ENCODE data around the gene NUBP2. TPM values are rescaled to one million over a fixed set of nuclear protein-coding genes. Genes with fewer than 3 reads are reported as not detected.

Gene NUBP2
- total RNA-seq, 4 donors from 2014 or later: 55.4 to 115 (median 90.8) TPM

DNA sequence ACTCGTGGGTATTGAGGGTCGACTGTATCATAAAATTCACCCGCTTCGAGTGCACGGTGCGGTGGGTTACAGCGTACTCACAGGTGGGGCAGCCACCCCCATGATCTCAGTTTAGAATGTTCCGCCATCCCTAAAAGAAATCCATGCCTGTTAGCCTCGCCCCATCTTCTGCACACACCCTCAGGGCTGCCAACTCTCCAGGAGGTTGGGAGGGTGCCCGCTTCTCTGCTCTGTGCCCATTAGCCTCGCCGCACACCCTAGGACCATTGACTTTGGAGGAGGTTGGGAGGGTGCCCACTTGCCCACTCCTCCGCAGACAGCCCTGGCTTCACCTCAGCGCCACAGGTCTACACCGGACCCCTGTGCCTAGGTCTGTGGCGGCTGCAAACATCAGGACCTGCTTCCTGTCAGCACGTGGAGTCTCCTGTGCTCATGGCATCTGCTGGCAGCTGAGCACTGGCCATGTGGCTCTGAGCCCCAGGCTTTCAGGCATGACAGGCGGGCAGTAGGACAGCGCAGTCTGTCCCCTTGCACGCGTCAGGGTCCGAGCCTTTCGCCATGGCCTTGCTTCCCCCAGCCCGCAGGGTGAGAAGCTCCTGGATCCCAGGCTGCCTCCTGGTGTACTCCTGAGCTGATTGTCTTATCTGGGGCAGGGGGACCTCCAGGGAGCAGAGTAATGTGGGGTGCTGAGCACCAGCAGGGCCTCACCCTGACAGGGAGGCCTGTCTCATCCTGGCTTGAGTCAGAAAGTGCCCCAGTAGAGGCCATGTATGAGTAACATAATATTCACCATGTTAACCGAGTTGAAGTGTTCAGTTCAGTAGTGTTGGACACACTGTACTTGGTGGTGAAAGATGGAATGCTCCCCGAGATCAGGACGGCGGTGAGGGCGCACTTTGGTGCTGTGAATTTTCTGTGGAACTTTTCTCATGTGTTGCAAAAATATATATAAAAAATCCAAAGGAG is 33.3 kb upstream of the NUBP2 start:
- H3K4me1 ChIP-seq: peaks cover 3% of the 10 kb centered on the region
- peaks cover 85% of the 10 kb centered on the region for H3K36me3 ChIP-seq
- DNase-seq (ENCODE audit: low spot score in 2 of 2): no peak
- WGBS: 91% methylated on average over 23 of the region's 29 CpGs
- no peak overlapping the region for H3K4me3 ChIP-seq
- H3K9me3 ChIP-seq: no peaks in the 10 kb centered on the region
- TF ChIP-seq POLR2AphosphoS5 (IDR thresholded peaks at IDR 0.05) (no peak), POLR2A (IDR thresholded peaks at IDR 0.05) (no peak)
- H3K27ac ChIP-seq: no peak overlapping the region
- H3K27me3 ChIP-seq: no peaks in the 10 kb centered on the region

- Histone ChIP-seq H3K4me3 (no peak overlapping the region), H3K4me1 (peaks cover 11% of the 10 kb centered on the region), H3K9me3 (no peaks in the 10 kb centered on the region), H3K27ac (no peak overlapping the region), H3K36me3 (peaks cover 65% of the 10 kb centered on the region), H3K27me3 (no peaks in the 10 kb centered on the region)
- TF ChIP-seq POLR2AphosphoS5 (IDR thresholded peaks at IDR 0.05) (no peak), EP300 (IDR thresholded peaks at IDR 0.05) (no peak), POLR2A (IDR thresholded peaks at IDR 0.05) (no peak), CTCF (IDR thresholded peaks at IDR 0.05) (no peak)
- WGBS: 94% methylated on average over 16 of the region's 16 CpGs
- DNase-seq (ENCODE audit: low spot score in 2 of 2): no peak
Measured at GRCh38 chr16:1751946-1752345, 30.8 kb upstream of the NUBP2 start.

GRCh38 chr16:1752853-1753252 is 29.9 kb upstream of the NUBP2 start:
- H3K27me3 ChIP-seq: no peaks in the 10 kb centered on the region
- WGBS: 95% methylated on average over 14 of the region's 14 CpGs
- no peaks in the 10 kb centered on the region for H3K9me3 ChIP-seq
- no peak overlapping the region for H3K27ac ChIP-seq
- H3K4me3 ChIP-seq: no peak overlapping the region
- no peak for DNase-seq (ENCODE audit: low spot score in 2 of 2)
- H3K36me3 ChIP-seq: peaks cover 61% of the 10 kb centered on the region
- H3K4me1 ChIP-seq: peaks cover 11% of the 10 kb centered on the region
- TF ChIP-seq CTCF (IDR thresholded peaks at IDR 0.05): no peak
- TF ChIP-seq EP300 (IDR thresholded peaks at IDR 0.05): no peak
- no peak for TF ChIP-seq POLR2AphosphoS5 (IDR thresholded peaks at IDR 0.05)

GRCh38 chr16:1754204-1754603 is 28.6 kb upstream of the NUBP2 start:
- peaks cover 58% of the 10 kb centered on the region for H3K36me3 ChIP-seq
- H3K4me1 ChIP-seq: peaks cover 11% of the 10 kb centered on the region
- no peak overlapping the region for H3K4me3 ChIP-seq
- no peaks in the 10 kb centered on the region for H3K27me3 ChIP-seq
- 88% methylated on average over 12 of the region's 12 CpGs for WGBS
- DNase-seq (ENCODE audit: low spot score in 2 of 2): no peak
- TF ChIP-seq CTCF (IDR thresholded peaks at IDR 0.05) (no peak), POLR2AphosphoS5 (IDR thresholded peaks at IDR 0.05) (no peak), EP300 (IDR thresholded peaks at IDR 0.05) (no peak), POLR2A (IDR thresholded peaks at IDR 0.05) (no peak)
- H3K9me3 ChIP-seq: no peaks in the 10 kb centered on the region
- no peak overlapping the region for H3K27ac ChIP-seq

DNA sequence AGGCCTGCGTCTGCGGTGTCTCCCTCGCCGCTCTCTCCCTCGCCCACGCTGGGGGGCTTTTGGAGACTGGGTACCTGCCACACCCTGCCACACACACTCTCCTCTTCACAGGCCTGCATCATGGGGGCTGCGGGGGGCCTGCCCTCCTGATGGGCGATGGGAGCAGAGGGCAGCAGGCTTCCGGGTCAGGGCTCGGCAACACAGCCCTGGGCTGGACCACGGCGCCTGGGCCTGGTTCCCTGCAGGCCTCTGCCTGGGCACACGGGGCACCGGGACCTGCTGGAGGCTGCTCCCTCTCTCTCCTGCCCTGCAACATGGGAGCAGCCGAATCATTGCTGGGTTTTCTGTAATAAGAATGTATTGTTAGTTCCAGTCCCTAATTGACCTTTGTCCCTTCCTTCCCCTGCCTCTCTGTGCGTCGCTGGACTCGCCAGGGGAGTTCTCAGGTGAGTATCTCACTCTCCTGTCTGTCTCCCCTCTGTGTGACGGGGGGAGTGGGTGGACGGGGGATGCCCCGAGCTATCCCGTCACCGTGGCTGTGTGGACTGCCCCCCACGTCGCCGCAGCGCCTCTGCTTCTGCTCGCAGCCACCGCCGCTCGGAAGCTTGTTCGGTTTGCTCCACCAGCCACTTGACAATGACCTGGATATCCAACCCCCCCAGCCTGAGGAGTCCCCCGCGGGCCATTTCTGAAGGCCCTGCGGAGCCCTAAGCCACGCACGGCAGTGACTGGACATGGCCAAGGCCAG is 24.9 kb upstream of the NUBP2 start:
- Histone ChIP-seq H3K4me1 (peaks cover 11% of the 10 kb centered on the region), H3K27me3 (no peaks in the 10 kb centered on the region), H3K27ac (no peak overlapping the region), H3K9me3 (no peaks in the 10 kb centered on the region), H3K36me3 (peaks cover 60% of the 10 kb centered on the region), H3K4me3 (no peak overlapping the region)
- WGBS: 94% methylated on average over 27 of the region's 37 CpGs
- DNase-seq (ENCODE audit: low spot score in 2 of 2): no peak
- TF ChIP-seq POLR2A (IDR thresholded peaks at IDR 0.05) (no peak), CTCF (IDR thresholded peaks at IDR 0.05) (no peak), EP300 (IDR thresholded peaks at IDR 0.05) (no peak), POLR2AphosphoS5 (IDR thresholded peaks at IDR 0.05) (no peak)

Measured in suprapubic skin (tissue), 4 donors.